Measurements from ENCODE around the gene NES.
"Not testable (repeated sequence)": the region's sequence is repeated elsewhere in the genome, so short reads cannot be mapped to it uniquely, and the experiment has no call there.

NES gene

DNA sequence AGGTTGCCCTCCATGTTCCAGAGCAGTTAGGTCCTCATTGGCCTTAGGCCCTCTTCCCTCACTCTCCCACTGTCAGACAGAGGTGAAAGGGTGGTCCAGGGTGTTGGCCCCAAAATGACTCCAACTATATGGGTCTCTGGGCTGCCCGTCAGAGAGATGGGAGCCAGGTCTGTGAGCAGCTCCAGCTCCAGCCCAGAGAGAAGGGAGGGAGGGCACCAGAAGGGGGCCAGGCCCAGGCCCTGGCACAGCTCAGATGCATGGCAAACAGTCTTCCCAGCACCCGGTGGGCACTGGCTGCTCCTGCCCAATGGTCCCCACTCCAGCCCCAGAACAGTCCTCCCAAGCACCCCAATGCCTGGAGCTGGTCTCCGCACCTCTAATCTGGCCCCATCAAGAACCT is 33.1 kb downstream of the NES start:
- DNase-seq: no peak

DNA sequence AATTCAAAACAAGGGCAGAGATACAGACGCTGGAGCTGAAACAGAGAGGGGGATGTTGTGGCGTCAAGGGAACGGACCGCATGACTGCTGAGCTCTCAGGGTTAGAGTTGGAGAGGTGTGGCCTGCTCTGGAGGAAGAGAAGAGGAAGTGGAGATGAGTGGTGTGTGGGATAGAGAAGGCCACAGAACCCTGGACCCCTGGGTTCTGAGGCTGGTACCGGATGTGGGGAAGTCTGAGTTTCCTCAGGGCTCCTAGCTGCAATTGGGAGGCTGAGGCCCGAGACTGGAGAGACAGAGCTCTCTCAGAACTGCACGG is 33.5 kb downstream of the NES start:
- DNase-seq: no peak

DNA sequence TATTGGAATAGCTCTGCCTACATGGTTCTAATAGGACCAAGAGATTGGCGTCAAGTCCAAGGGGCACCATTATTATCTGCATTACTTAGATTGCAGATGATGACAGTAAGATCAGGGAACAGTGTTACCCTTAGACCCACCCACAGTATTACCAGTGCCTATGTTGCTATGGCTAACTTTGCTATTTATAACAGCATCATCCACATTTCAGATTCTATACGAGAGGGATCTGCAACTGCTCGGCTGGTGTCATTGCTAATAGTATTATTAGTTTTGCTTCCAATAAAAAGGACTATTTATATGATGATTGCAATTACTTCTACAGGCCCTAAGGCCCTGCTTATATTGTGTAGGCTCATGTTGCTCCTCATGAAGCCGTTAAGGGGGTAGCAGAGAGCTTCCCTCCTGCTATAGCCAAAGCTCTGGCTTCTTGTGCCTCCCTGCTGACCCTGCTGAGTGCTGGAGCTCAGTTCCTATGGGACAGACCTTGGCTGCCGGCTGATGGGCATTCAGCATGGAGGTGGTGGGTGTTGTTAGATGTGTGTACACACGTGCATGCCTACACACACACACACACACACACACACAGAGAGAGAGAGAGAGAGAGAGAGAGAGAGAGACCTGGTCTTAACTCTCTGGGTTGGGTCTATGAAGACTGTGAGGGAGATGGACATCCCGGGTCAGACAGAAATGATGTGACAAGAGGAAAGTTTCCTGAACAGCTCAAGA is 34.0 kb downstream of the NES start:
- no peak for DNase-seq

DNA sequence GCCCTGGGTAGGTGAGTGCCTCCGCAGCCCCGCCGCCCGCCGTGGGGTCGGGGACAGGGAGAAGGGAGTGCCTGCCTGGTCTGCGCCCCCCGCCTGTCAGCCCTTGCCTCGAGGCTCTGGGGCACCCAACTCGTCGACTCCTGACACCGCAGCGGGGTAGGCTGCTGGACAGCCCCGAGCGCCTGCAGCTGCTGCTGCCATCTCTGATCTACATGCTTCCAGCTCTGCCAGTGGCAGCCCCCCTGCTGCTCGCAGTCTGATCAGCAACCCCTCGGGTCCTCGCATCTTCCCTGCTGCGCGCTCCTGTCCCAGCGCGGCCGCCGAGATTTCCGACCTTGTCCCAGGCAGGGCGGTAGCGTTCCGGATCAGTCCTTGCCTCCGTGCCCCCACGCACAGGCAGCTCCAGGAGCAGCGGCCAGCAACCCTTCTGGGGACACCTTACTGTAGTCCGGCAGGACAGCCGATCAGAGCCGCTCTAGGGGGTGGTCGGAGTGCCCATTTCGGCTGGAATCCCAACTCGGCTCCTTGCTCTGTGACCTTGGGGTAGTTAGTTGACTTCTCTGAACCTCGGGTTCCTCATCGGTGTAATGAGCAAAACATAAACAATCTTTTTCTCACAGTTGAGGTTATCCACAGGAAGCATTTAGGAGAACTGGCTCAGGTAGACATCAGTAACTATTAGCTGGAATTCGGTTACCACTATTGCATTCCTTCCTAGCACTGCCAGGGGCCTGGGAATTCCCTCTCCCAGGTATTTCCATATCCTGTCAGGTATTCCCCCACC is 34.8 kb downstream of the NES start:
- no peak for DNase-seq

DNA sequence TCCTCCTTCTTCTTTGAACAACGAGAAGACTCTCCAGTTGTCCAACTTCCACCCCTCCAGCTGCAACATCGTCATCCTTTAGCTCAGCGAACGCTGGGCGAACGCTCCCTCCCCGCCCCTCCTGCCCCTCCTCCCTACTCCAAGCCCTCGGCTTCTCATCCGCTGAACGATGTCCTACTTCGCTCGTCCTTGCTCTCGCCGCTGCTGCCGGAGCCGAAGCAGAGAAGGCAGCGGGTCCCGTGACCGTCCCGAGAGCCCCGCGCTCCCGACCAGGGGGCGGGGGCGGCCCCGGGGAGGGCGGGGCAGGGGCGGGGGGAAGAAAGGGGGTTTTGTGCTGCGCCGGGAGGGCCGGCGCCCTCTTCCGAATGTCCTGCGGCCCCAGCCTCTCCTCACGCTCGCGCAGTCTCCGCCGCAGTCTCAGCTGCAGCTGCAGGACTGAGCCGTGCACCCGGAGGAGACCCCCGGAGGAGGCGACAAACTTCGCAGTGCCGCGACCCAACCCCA is 35.4 kb downstream of the NES start, which contains the start of gene BCAN:
BCAN (plus strand) TSS at position 357 of the 504 bp plus-strand sequence. CDS start 3,938 bp downstream, outside the sequence.
- no peak for DNase-seq

DNA sequence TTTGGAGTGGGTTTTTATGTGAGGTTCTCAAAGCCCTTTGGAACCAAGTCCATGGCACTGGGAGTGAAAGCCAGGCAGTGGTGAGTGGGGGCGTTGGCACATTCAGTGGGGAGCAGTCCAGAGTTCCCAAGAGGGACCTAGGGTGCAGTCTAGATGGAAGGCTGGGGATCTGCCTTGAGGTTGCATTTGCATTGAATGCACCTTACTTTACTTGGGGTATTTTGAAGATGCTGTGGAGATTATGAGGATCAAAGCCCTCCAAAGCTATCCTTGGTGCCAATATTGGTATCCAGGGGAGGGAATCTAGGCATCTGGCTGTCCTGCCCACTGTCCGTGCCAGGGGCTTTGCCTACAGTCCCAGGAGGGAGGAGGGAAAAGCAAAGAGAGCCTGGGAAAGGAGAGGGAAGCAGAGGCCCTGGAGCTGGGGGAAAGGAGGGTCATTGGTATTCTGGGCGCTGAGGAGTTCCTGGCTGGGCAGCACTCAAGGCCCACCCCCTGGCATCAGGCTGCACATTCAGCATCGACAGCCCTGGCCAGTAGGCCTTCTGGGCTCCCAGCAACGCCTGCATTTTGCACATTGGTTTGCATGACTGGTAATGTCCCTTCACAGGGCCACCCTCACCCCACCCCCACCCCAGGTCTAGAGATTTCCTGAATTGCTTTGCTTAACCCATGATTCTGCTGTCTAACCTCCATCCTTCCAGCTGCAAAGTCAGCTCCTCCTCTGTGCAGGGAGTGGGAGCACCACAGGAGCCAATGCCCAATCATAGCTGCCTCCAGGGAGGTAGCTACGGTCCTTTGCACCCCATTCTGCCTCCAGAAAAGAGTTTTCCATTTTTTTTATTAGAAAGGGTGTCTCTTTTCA is 36.1 kb downstream of the NES start:
- DNase-seq: no peak

DNA sequence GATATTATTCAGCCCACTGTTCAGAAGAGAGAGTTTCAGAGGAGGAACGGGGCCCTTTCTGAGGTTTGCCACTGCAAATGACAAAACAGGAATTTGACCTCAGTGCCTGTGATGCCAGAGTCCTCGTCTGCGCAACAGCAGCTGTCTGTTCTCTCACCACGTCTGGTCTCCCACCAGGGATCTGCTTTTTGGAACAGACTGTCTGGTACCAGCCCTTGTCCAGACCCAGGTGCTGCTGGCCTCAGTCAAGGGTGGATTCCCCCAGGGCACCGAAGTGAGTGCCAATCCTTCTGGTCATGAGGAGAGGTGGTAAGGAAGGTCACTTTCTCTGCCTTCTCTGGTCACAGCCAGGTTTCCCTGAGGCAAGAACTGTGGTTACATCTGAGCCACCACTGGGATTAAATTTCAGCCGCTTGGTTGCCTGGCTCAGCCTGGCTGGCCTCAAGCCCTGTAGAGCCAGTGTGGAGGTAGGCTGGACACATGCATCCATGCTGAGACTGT is 37.6 kb downstream of the NES start:
- no peak for DNase-seq

DNA sequence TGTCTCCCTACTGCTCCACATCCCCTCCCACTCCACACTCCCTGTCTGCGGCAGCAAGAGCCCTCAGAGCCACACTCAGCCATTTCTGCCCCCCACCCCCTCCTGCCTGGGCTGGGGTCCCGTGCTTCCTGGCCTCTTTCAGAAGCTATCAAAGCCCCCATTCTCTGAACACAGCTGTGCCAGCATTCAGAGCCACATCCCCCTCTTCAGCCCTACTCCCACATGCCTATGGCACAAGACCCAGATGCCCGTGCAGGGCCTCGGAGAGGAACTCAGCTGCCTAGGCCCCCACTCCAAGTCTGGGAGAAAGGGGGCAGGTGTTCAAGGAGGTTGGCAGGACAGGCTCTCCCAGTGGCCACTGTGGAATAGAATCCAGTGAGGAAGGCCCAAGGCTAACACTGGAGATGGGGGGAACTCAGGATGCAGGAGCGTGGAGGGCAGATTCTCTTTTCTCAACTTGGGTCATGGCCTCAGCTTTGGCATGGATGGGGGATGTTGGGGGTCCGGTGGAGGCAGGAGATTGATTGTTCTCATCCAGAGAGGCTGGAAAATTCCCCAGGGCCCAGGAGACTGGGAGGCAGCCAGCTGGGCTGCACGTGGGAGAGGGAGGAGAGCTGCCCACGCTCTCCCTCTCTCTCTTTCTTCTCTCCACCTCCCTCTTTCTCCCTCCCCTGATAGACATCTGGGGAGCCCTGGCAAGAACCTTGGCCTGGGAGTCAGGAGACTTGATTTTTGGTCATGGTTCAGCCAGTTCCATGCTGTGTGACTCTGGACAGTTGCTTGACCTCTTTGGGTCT is 38.8 kb downstream of the NES start:
- DNase-seq: no peak

DNA sequence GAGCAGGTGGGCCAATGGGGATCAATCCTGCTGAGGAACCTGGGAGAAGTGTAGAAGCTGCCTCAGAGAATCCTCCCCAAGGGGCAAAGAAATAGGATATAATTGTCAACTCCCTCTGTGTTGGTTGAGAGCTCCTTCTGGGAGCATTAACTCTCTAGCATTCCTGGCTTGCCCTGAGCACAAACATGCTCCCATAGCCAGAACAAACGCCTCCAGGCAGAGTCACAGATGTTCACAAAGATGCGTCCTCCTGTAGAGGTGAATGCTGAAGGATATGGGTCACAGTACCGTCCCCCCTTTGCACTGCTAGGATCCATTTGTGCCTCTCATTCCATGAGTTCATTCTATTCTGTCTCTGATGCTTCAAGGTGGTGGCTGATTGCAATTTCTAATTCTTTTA is 44.9 kb downstream of the NES start:
- DNase-seq: no peak

DNA sequence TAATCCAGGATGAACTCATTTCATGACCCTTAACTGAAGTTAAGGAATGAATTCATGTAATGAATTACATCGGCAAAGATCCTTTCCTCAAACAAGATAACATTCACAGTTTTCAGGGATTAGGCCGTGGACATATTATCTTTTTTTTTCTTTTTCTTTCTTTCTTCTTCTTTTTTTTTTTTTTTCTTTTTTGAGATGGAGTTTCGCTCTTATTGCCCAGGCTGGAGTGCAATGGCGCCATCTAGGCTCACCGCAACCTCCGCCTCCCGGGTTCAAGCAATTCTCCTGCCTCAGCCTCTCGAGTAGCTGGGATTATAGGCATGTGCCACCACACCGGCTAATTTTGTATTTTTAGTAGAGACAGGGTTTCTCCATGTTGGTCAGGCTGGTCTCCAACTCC is 46.1 kb downstream of the NES start:
- not testable (repeated sequence) for DNase-seq

DNA sequence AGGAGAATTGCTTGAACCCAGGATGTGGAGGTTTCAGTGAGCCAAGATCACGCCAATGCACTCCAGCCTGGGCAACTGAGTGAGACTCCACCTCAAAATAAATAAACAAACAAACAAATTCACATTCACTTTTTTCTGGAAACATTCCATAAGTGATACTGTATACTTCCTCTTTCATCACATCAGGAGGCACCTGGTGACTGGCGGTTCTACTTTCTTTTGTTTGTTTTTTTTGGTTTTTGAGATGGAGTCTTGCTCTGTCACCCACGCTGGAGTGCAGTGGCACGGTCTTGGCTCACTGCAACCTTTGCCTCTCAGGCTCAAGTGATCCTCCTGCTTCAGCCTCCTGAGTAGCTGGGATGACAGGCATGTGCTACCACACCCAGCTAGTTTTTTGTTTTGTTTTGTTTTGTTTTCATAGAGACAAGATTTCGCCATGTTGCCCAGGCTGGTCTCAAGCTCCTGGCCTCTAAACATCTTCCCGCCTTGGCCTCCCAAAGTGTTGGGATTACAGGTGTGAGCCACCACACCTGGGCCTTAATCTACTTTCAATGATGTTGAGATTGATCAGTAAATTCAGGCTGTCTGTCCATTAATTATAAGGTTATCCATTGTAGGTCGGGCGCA is 47.3 kb downstream of the NES start:
- no peak for DNase-seq

DNA sequence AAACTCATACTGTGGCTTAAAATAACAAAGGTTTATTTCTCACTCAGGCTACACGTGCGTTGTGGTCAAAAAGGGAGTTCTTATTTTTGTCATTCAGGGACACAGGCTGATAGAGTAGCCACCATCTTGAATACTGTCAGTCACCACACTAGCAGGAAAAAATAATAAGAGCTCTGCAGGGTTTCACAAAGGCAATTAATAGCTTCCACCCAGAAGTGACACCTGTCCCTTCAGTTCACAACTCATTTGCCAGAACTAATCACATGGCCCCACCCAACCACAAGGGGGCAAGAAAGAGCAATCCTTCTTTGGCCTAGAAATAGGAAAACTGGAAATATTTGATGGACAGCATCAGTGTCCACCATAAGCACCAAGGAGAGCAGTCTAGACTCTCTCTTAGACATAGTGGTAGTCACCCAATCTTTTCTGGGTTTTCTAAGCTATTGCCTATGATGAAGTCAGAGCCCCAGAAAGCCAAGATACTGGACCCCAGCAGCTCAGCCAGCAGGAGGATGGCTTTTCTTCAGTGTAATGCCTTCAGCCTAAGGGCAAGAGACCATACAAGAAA is 49.8 kb downstream of the NES start:
- no peak for DNase-seq

DNA sequence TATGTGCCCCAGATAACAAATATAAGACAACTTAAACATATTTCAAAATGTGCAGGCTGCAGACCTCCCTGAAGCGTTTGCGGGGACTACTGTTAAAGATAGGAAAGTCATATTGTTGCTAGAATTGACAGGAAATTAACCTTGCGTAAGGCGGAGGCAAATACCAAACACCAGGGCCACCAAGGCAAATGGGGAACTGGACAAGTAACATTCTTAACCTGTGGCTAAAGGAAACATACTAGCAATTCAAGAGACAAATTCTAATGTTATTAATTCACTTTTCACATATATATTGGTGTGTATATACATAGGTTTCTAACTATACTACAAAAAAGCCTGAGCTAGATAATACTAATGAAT is 51.1 kb downstream of the NES start:
- DNase-seq: no peak

DNA sequence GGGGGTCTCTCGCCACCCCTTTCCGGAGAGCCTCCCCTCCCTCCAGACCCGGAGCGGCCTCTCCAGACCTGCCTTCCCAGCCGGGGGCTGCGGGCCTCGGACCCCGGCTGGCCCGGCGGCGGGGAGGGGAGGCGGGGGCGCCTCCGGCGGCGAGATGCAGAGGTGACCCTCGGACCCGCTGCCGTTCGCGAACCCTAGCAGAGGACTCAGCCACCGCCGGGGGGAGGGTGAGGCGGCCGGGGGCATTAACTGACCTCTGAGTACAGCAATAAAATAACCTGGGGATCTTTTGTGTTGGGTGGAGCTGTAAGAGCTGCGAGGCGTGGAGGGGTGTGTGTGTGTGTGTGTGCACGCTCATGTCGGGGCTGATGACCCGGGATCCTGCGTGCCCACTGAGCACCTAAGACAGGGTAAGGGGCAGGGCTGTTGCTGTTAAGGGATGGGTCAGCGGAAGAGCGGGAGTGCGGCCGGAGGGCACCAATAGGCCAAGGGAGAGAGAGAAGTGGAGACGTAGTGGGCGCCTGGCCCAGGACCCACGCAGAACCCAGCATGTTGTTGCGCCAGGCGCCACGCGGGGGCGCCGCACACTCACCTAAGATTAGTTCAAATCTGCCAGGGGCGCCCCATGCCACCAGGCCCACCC is 51.6 kb downstream of the NES start:
- no peak for DNase-seq

DNA sequence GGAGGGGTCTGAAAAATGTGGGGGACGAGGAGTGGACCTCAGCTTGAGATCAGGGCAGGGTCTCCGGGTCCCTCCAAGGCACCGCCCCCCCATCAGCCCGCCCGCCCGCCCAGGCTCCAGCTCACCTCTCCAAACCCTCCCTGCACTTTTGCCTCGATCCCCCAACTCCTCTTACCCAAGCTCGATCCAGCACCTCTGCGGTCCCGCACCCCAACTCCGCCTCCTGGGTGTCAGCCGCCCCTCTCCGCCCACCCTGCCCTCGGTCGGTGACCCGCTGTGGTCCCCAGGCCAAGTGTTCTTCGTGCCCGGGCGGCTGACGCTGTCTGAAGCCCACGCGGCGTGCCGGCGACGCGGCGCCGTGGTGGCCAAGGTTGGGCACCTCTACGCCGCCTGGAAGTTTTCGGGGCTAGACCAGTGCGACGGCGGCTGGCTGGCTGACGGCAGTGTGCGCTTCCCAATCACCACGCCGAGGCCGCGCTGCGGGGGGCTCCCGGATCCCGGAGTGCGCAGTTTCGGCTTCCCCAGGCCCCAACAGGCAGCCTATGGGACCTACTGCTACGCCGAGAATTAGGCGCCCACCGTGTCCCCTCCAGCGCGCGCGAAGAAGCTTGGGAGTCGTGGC is 52.3 kb downstream of the NES start:
- no peak for DNase-seq

DNA sequence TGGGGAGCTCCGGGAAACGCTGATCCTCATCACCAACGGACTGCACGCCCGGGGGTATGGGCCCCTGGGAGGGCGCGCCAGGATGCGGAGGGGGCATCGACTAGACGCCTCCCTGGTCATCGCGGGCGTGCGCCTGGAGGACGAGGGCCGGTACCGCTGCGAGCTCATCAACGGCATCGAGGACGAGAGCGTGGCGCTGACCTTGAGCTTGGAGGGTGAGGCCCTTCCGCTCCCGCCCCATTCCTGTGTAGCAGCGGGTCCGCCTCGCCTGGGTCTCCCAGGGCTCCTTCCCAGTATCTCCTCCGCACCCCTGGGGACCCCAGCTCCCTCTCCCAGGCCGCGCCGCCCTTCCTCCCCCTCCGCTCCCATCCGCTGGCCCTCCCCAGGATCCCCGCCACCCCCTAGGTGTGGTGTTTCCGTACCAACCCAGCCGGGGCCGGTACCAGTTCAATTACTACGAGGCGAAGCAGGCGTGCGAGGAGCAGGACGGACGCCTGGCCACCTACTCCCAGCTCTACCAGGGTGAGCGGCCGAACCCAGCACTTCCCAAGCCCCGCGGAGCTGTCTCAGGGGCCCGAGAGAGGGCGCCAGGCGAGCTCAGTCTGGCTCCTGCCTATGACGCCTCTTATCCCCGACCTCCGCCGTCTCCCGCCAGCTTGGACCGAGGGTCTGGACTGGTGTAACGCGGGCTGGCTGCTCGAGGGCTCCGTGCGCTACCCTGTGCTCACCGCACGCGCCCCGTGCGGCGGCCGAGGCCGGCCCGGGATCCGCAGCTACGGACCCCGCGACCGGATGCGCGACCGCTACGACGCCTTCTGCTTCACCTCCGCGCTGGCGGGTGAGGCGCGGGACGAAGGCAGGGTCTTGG is 53.0 kb downstream of the NES start:
- no peak for DNase-seq

DNA sequence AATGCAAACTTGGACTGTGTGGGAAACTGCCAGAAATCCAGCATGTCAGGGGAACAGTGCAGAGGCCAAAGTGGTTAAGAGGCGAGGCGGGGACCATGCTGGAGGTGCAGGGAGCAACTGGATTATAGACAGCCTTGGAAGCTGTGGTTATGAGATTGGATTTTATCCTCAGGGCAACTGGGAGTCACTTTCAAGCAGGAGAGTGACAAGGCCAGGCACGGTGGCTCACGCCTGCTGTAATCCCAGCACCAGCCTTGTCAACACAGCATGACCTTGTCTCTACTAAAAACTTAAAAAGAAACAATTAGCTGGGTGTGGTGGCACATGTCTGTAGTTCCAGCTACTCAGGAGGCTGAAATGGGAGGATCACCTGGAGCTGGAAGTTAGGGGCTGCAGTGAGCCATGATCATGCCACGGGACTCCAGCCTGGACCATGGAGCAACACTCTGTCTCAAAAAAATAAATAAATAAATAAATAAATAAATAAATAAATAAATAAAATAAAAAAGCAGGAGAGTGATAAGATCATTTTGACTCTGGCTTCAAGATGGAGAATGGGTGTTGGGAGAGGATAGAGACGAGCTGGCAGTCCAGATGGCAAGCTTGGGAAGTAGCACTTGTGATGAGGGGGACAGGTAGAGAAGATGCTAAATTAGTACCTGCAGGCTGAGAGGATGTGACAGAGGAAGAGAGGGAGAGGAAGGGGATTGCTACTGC is 54.5 kb downstream of the NES start:
- DNase-seq: no peak

DNA sequence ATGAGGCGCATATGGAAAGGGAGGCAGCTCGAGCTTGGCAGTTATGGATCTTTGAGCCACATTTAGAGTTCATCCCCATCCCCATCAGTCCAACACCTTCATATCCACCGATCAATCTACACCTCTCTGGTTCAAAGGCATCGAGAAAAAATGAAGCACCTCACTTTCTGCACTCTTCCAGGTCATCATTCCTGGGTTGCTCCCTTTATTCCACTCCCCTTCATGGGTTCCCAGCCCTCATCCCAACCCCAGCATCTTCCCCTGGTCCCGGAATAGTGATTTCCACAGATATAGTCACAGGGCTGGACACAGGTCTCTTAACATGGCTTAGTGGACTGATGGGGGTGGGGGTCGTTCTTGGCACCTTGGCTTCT is 57.6 kb downstream of the NES start:
- DNase-seq: no peak
